ENCODE measurements around the gene PGAP2.
"Not testable (repeated sequence)": the region's sequence is repeated elsewhere in the genome, so short reads cannot be mapped to it uniquely, and the experiment has no call there.

PGAP2 gene

GRCh38 chr11:3803726-3804495 is 4.4 kb upstream of the PGAP2 start:
- no peak for DNase-seq (ENCODE audit: low read depth in 2 of 3, low spot score in 2 of 3)

GRCh38 chr11:3808861-3809623 is 682 bp downstream of the PGAP2 start:
- no peak for DNase-seq (ENCODE audit: low read depth in 2 of 3, low spot score in 2 of 3)

GRCh38 chr11:3809624-3809928 is 1.2 kb downstream of the PGAP2 start:
- no peak for DNase-seq (ENCODE audit: low read depth in 2 of 3, low spot score in 2 of 3)

- DNase-seq (ENCODE audit: low read depth in 2 of 3, low spot score in 2 of 3), result no peak
These were observed 2.1 kb downstream of the PGAP2 start for GRCh38 chr11:3810446-3810845.

- no peak for DNase-seq (ENCODE audit: low read depth in 2 of 3, low spot score in 2 of 3)
These were observed 2.6 kb downstream of the PGAP2 start for GRCh38 chr11:3810951-3811350.

- not testable (repeated sequence) for DNase-seq (ENCODE audit: low read depth in 2 of 3, low spot score in 2 of 3)
These were observed 6.5 kb downstream of the PGAP2 start for GRCh38 chr11:3814832-3815231.

GRCh38 chr11:3815845-3816244 is 7.5 kb downstream of the PGAP2 start:
- no peak for DNase-seq (ENCODE audit: low read depth in 2 of 3, low spot score in 2 of 3)

GRCh38 chr11:3816673-3817072 is 8.3 kb downstream of the PGAP2 start:
- DNase-seq (ENCODE audit: low read depth in 2 of 3, low spot score in 2 of 3), result no peak

GRCh38 chr11:3817181-3817800 is 8.9 kb downstream of the PGAP2 start:
- no peak for DNase-seq (ENCODE audit: low read depth in 2 of 3, low spot score in 2 of 3)

- no peak for DNase-seq (ENCODE audit: low read depth in 2 of 3, low spot score in 2 of 3)
These were observed 12.6 kb downstream of the PGAP2 start for GRCh38 chr11:3820971-3821370.

- DNase-seq (ENCODE audit: low read depth in 2 of 3, low spot score in 2 of 3), result no peak
These were observed 14.0 kb downstream of the PGAP2 start for GRCh38 chr11:3822312-3822711.

GRCh38 chr11:3823303-3823702 is 14.9 kb downstream of the PGAP2 start:
- DNase-seq (ENCODE audit: low read depth in 2 of 3, low spot score in 2 of 3), result no peak

GRCh38 chr11:3823762-3824506 is 15.6 kb downstream of the PGAP2 start:
- no peak for DNase-seq (ENCODE audit: low read depth in 2 of 3, low spot score in 2 of 3)

GRCh38 chr11:3824714-3825472 is 16.5 kb downstream of the PGAP2 start:
- DNase-seq (ENCODE audit: low read depth in 2 of 3, low spot score in 2 of 3), result peak; percentile 47 to 64 (median 50)

- no peak for DNase-seq (ENCODE audit: low read depth in 2 of 3, low spot score in 2 of 3)
These were observed 17.3 kb downstream of the PGAP2 start for GRCh38 chr11:3825473-3826154.

- no peak for DNase-seq (ENCODE audit: low read depth in 2 of 3, low spot score in 2 of 3)
These were observed 18.4 kb downstream of the PGAP2 start for GRCh38 chr11:3826721-3827120.

- DNase-seq (ENCODE audit: low read depth in 2 of 3, low spot score in 2 of 3), result no peak
These were observed 19.2 kb downstream of the PGAP2 start for GRCh38 chr11:3827434-3828186.

- no peak for DNase-seq (ENCODE audit: low read depth in 2 of 3, low spot score in 2 of 3)
These were observed 21.7 kb downstream of the PGAP2 start for GRCh38 chr11:3830088-3830487.

GRCh38 chr11:3830730-3831129 is 22.4 kb downstream of the PGAP2 start:
- no peak for DNase-seq (ENCODE audit: low read depth in 2 of 3, low spot score in 2 of 3)
